Measurements from ENCODE around the gene OOSP2.
"Not testable (repeated sequence)": the region's sequence is repeated elsewhere in the genome, so short reads cannot be mapped to it uniquely, and the experiment has no call there.

The OOSP2 gene

GRCh38 chr11:60016881-60017280, 23.3 kb upstream of the OOSP2 start, which contains the start of gene OOSP4B:
TSS of gene OOSP4B (plus strand) at chr11:60017181.
- Histone ChIP-seq H3K4me1 (ENCODE audit: insufficient read depth, low read length, poor library complexity, severe bottlenecking) (no peaks in the 10 kb centered on the region), H3F3A (ENCODE audit: low read depth) (no peaks in the 10 kb centered on the region), H3K9me3 (ENCODE audit: insufficient read depth, low read depth, low read length) (no peaks in the 10 kb centered on the region), H3K4me3 (ENCODE audit: low read length, poor library complexity, severe bottlenecking) (no peak within 1 kb of the TSS), H3K36me3 (ENCODE audit: insufficient read depth, low read length) (no peaks in the 10 kb centered on the region), H3K9me2 (replicated peaks; ENCODE audit: low read depth, low read length) (no peaks in the 10 kb centered on the region), H3K9ac (ENCODE audit: low read depth, low read length, poor library complexity, severe bottlenecking) (no peak within 1 kb of the TSS), H4K20me1 (ENCODE audit: insufficient read depth, low read length, poor library complexity, severe bottlenecking) (no peaks in the 10 kb centered on the region), H3K27me3 (ENCODE audit: insufficient read depth, low read length, poor library complexity, severe bottlenecking) (no peaks in the 10 kb centered on the region), H2AFZ (ENCODE audit: low read length) (no peak within 1 kb of the TSS), H3K79me2 (ENCODE audit: insufficient read depth, low read length) (no peaks in the 10 kb centered on the region), H3K4me2 (ENCODE audit: low read depth, low read length, poor library complexity, severe bottlenecking) (no peak within 1 kb of the TSS)
- no peak for TF ChIP-seq EZH2phosphoT487 (IDR thresholded peaks at IDR 0.05; ENCODE audit: borderline replicate concordance)
- no peak for TF ChIP-seq CTCF (conservative IDR thresholded peaks at IDR 0.05; ENCODE audit: low read length)

GRCh38 chr11:60018058-60018457, 22.2 kb upstream of the OOSP2 start:
- Histone ChIP-seq H3K36me3 (ENCODE audit: insufficient read depth, low read length) (no peaks in the 10 kb centered on the region), H3K79me2 (ENCODE audit: insufficient read depth, low read length) (no peaks in the 10 kb centered on the region), H3K4me2 (ENCODE audit: low read depth, low read length, poor library complexity, severe bottlenecking) (no peak overlapping the region), H3K4me3 (ENCODE audit: low read length, poor library complexity, severe bottlenecking) (no peak overlapping the region), H3K9ac (ENCODE audit: low read depth, low read length, poor library complexity, severe bottlenecking) (no peak overlapping the region), H2AFZ (ENCODE audit: low read length) (no peak overlapping the region), H3F3A (ENCODE audit: low read depth) (no peaks in the 10 kb centered on the region), H3K9me2 (replicated peaks; ENCODE audit: low read depth, low read length) (no peaks in the 10 kb centered on the region), H3K9me3 (ENCODE audit: insufficient read depth, low read depth, low read length) (no peaks in the 10 kb centered on the region), H3K27me3 (ENCODE audit: insufficient read depth, low read length, poor library complexity, severe bottlenecking) (no peaks in the 10 kb centered on the region), H4K20me1 (ENCODE audit: insufficient read depth, low read length, poor library complexity, severe bottlenecking) (no peaks in the 10 kb centered on the region), H3K4me1 (ENCODE audit: insufficient read depth, low read length, poor library complexity, severe bottlenecking) (no peaks in the 10 kb centered on the region)
- TF ChIP-seq EZH2phosphoT487 (IDR thresholded peaks at IDR 0.05; ENCODE audit: borderline replicate concordance): no peak
- no peak for TF ChIP-seq CTCF (conservative IDR thresholded peaks at IDR 0.05; ENCODE audit: low read length)

- H3K9me3 ChIP-seq (ENCODE audit: insufficient read depth, low read depth, low read length); H3K4me2 ChIP-seq (ENCODE audit: low read depth, low read length, poor library complexity, severe bottlenecking); H3K79me2 ChIP-seq (ENCODE audit: insufficient read depth, low read length); H3K27me3 ChIP-seq (ENCODE audit: insufficient read depth, low read length, poor library complexity, severe bottlenecking); H3K9ac ChIP-seq (ENCODE audit: low read depth, low read length, poor library complexity, severe bottlenecking); H3K4me1 ChIP-seq (ENCODE audit: insufficient read depth, low read length, poor library complexity, severe bottlenecking); H3K4me3 ChIP-seq (ENCODE audit: low read length, poor library complexity, severe bottlenecking); H3K36me3 ChIP-seq (ENCODE audit: insufficient read depth, low read length); H3F3A ChIP-seq (ENCODE audit: low read depth); H3K9me2 ChIP-seq (replicated peaks; ENCODE audit: low read depth, low read length); H2AFZ ChIP-seq (ENCODE audit: low read length); H4K20me1 ChIP-seq (ENCODE audit: insufficient read depth, low read length, poor library complexity, severe bottlenecking): not testable (repeated sequence)
These were observed 19.8 kb upstream of the OOSP2 start for GRCh38 chr11:60020376-60020775.

- Histone ChIP-seq H3K36me3 (ENCODE audit: insufficient read depth, low read length) (no peaks in the 10 kb centered on the region), H3K27me3 (ENCODE audit: insufficient read depth, low read length, poor library complexity, severe bottlenecking) (no peaks in the 10 kb centered on the region), H3K4me2 (ENCODE audit: low read depth, low read length, poor library complexity, severe bottlenecking) (no peak overlapping the region), H4K20me1 (ENCODE audit: insufficient read depth, low read length, poor library complexity, severe bottlenecking) (no peaks in the 10 kb centered on the region), H3K9me2 (replicated peaks; ENCODE audit: low read depth, low read length) (no peaks in the 10 kb centered on the region), H3K4me1 (ENCODE audit: insufficient read depth, low read length, poor library complexity, severe bottlenecking) (no peaks in the 10 kb centered on the region), H3K4me3 (ENCODE audit: low read length, poor library complexity, severe bottlenecking) (no peak overlapping the region), H3K79me2 (ENCODE audit: insufficient read depth, low read length) (no peaks in the 10 kb centered on the region), H3K9ac (ENCODE audit: low read depth, low read length, poor library complexity, severe bottlenecking) (no peak overlapping the region), H3K9me3 (ENCODE audit: insufficient read depth, low read depth, low read length) (no peaks in the 10 kb centered on the region), H3F3A (ENCODE audit: low read depth) (no peaks in the 10 kb centered on the region), H2AFZ (ENCODE audit: low read length) (no peak overlapping the region)
- no peak for TF ChIP-seq CTCF (conservative IDR thresholded peaks at IDR 0.05; ENCODE audit: low read length)
- no peak for TF ChIP-seq EZH2phosphoT487 (IDR thresholded peaks at IDR 0.05; ENCODE audit: borderline replicate concordance)
These were observed 11.1 kb upstream of the OOSP2 start for GRCh38 chr11:60029015-60029632.

GRCh38 chr11:60050422-60050821, 10.2 kb downstream of the OOSP2 start:
- H3K27me3 ChIP-seq (ENCODE audit: insufficient read depth, low read length, poor library complexity, severe bottlenecking); H3K4me2 ChIP-seq (ENCODE audit: low read depth, low read length, poor library complexity, severe bottlenecking); H3K9ac ChIP-seq (ENCODE audit: low read depth, low read length, poor library complexity, severe bottlenecking); H3K36me3 ChIP-seq (ENCODE audit: insufficient read depth, low read length); H2AFZ ChIP-seq (ENCODE audit: low read length); H3K4me3 ChIP-seq (ENCODE audit: low read length, poor library complexity, severe bottlenecking); H3K79me2 ChIP-seq (ENCODE audit: insufficient read depth, low read length); H3K4me1 ChIP-seq (ENCODE audit: insufficient read depth, low read length, poor library complexity, severe bottlenecking); H3K9me2 ChIP-seq (replicated peaks; ENCODE audit: low read depth, low read length); H3F3A ChIP-seq (ENCODE audit: low read depth); H4K20me1 ChIP-seq (ENCODE audit: insufficient read depth, low read length, poor library complexity, severe bottlenecking); H3K9me3 ChIP-seq (ENCODE audit: insufficient read depth, low read depth, low read length): not testable (repeated sequence)
